Ovary (tissue), 9 donors: Measurements from ENCODE around the gene LRTM2. TPM values are rescaled to one million over a fixed set of nuclear protein-coding genes. Genes with fewer than 3 reads are reported as not detected.

Experiments used
- DNase-seq, 5 donors: peaks; one replicate each; pipeline ENCODE4 v3.0.0-alpha.2; 2019 to 2020
- H3K27ac ChIP-seq, 2 donors: fragments of 200-600 bp; one replicate each; pipeline versions ENCODE4 v1.5.1 to v1.8.0; 2019 to 2022
- H3K27me3 ChIP-seq: fragments of 200-600 bp; one replicate; pipeline ENCODE4 v1.8.0; 2022
- H3K36me3 ChIP-seq: fragments of 200-600 bp; sonication (generic); one replicate; pipeline ENCODE4 v1.5.1; 2019
- H3K4me1 ChIP-seq: one replicate; pipeline ENCODE4 v1.8.1; 2013; ENCODE audit warnings: mild to moderate bottlenecking, moderate library complexity; ENCODE audit not compliant: insufficient read depth
- H3K4me3 ChIP-seq: fragments of 200-600 bp; sonication (generic); one replicate; pipeline ENCODE4 v1.5.1; 2017
- H3K9me3 ChIP-seq, 2 donors: fragments of 200-600 bp in 1 of 2; sonication (generic) in 1 of 2; one replicate each; pipeline versions ENCODE4 v1.5.1 to v1.8.1; 2013 to 2019; ENCODE audit warnings: mild to moderate bottlenecking in 1 of 2, moderate library complexity in 1 of 2
- EP300 ChIP-seq: sonication (generic); formaldehyde crosslinking; IDR thresholded peaks from one replicate; pipeline ENCODE4 v1.6.1; 2017; ENCODE audit warnings: antibody characterized with exemption
- POLR2A ChIP-seq: fragments of 450-650 bp; IDR thresholded peaks from one replicate; pipeline ENCODE4 v1.6.1; 2017; ENCODE audit warnings: antibody characterized with exemption, mild to moderate bottlenecking, moderate library complexity
- WGBS, 3 donors: extraction: QIAGEN DNeasy Blood & Tissue Kit in 1 of 3; methylation state at CpG; one replicate each; pipeline versions ENCODE4 v1.1.5 to v1.1.7; 2013 to 2017; 5-methylcytosine and 5-hydroxymethylcytosine counted together
- intact Hi-C, 4 donors: fragments of 100-400 bp; cut with DNase I; formaldehyde crosslinking; loops; one replicate each; pipeline versions ENCODE4 v1.11.0 to v1.15.1; 2022 to 2023
- polyA plus RNA-seq, 2 donors: library from polyadenylated mRNA; stranded (reverse); fragments of 200-250 nt in 1 of 2; fragments of 350-450 nt in 1 of 2; fragmentation: Illumina TruSeq in 1 of 2; extraction: RNeasy Lipid Tissue Mini Kit (QIAGEN cat#74804) in 1 of 2; gene quantifications; one replicate each; pipeline ENCODE4 v1.2.3, GENCODE V29; 2013 to 2014
- total RNA-seq, 7 donors: library from RNA; depleted of rRNA in 2 of 7; stranded (reverse); fragments of >200 nt in 2 of 7; fragmentation: NEBNext Ultra II Directional in 3 of 7; extraction: Animal tissue kit (Norgen Biotek cat#: 25700) in 3 of 7; gene quantifications; one replicate each; pipeline versions ENCODE4 v1.1.0 to v1.2.4, GENCODE V29; 2016 to 2023
- TF ChIP-seq, protein P1 (sequence below), 3 donors: fragments of 450-650 bp in 2 of 3; fragments of 200-600 bp in 1 of 3; IDR thresholded peaks; one replicate each; pipeline versions ENCODE4 v1.5.1 to v1.8.0; 2016 to 2022; ENCODE audit warnings: antibody characterized with exemption in 3 of 3, mild to moderate bottlenecking in 1 of 3
- donor health status: DM: no; HTN: no; CAD: no; lungs with moderate emphysema.
- donor health status: DM: no; HTN: no; CAD: no.
- donor health status: Bipolar disorder and iron deficiency.
- donor health status: DM: yes; HTN: yes; CAD: no.
- donor health status: DM: no; HTN: no; CAD: no.
- donor health status: DM: yes; HTN: yes; CAD: no.

Gene LRTM2
- total and polyA plus RNA-seq, 9 donors = not detected

DNA sequence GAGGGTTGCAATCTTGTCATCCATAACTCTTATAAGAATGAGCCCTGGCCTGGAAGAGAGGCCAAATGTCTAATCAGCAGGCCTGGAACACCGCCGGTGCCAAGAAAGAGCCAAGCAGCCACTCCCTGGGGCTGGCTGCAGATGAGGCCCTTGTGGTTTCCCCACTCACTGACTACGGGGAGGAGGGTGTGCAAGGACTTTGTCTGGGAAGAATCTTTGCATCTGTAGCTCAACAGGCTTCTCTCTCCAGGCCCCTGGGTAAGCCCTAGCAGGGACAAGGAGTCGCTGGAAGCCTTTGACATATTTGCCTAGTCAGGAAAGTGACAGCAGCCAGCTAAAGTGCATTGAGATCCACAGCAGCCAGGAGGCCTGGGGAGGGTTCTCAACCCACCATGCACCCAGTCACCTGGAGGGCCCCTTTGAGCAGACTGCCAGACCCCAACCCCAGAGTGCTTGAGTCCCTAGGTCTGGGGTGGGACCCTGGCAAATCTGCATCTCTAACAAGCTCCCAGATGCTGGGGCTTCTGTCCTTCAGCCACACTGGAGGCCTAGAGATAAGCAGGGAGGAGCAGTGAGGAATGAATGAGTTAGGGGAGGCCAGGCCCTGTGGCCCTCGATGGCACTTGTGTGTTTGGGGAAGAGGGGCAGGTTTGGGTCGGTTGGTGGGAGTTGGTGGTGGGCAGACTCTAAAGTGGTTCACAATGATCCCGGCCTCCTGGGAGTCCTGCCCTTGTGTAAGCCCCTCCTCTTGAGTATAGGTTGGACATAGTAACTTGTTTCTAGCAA is 13.9 kb upstream of the LRTM2 start:
- Histone ChIP-seq H3K4me1 (no peaks in the 10 kb centered on the region), H3K4me3 (no peak overlapping the region), H3K9me3 (no peaks in the 10 kb centered on the region), H3K27me3 (no peaks in the 10 kb centered on the region), H3K27ac (no peak overlapping the region), H3K36me3 (no peaks in the 10 kb centered on the region)
- 59 to 66% (median 63%) methylated on average over 7 of the region's 7 CpGs for WGBS, 3 donors
- intact Hi-C loops = loop anchor here in 2 of 4 donors (5.0 to 10.0 kb wide), 2 partner anchors 126 to 238 kb away; no protein-coding TSS in a partner anchor
- TF ChIP-seq EP300 (no peak), POLR2A (no peak)
- TF ChIP-seq, protein P1, sequence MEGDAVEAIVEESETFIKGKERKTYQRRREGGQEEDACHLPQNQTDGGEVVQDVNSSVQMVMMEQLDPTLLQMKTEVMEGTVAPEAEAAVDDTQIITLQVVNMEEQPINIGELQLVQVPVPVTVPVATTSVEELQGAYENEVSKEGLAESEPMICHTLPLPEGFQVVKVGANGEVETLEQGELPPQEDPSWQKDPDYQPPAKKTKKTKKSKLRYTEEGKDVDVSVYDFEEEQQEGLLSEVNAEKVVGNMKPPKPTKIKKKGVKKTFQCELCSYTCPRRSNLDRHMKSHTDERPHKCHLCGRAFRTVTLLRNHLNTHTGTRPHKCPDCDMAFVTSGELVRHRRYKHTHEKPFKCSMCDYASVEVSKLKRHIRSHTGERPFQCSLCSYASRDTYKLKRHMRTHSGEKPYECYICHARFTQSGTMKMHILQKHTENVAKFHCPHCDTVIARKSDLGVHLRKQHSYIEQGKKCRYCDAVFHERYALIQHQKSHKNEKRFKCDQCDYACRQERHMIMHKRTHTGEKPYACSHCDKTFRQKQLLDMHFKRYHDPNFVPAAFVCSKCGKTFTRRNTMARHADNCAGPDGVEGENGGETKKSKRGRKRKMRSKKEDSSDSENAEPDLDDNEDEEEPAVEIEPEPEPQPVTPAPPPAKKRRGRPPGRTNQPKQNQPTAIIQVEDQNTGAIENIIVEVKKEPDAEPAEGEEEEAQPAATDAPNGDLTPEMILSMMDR (IDR thresholded peaks at IDR 0.05) = no peak
- no peak for DNase-seq

DNA sequence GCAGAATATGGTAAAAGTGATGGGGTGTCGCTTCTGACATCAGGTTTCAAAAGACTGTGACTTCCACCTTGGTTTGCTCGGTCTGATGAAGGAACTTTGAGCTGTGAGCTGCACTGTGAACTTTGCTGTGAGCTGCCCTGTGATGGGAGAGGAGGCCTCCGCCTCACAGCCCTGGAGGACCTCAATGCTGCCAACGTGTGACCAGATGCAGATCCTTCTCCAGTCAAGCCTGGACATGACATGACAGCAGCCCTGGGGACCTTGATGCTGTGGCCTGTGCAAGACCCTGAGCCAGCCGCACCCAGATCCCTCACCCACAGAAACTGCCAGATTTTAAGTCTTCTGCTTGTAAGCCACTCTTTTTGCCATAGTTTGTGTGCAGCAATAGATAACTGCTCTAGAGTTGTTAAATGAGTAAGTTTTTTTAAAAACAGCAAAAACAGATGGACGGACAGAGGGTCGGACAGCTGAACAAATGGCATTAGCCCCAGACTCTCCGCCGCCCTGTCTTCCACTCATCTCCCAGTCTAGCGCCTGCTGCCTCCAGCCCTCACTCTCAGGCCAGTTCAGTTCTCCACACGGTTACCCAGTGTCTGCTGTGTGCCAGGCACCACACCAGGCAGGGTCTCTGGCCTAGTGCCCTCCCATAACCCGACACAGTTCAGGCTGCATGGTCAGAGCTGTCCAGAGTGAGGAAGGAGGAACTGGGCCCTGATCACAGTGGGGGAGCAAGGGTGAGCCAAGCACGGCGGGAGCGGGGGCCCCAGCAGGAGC is 13.1 kb upstream of the LRTM2 start:
- intact Hi-C loops = loop anchor here in 2 of 4 donors (5.0 to 10.0 kb wide), 2 partner anchors 125 to 238 kb away; no protein-coding TSS in a partner anchor
- Histone ChIP-seq H3K4me1 (no peaks in the 10 kb centered on the region), H3K27ac (no peak overlapping the region), H3K27me3 (no peaks in the 10 kb centered on the region), H3K4me3 (no peak overlapping the region), H3K9me3 (no peaks in the 10 kb centered on the region), H3K36me3 (no peaks in the 10 kb centered on the region)
- WGBS, 3 donors = 85 to 87% (median 86%) methylated on average over 15 of the region's 15 CpGs
- TF ChIP-seq POLR2A (no peak), EP300 (no peak)
- TF ChIP-seq, protein P1 (IDR thresholded peaks at IDR 0.05) = no peak
- DNase-seq = no peak

DNA sequence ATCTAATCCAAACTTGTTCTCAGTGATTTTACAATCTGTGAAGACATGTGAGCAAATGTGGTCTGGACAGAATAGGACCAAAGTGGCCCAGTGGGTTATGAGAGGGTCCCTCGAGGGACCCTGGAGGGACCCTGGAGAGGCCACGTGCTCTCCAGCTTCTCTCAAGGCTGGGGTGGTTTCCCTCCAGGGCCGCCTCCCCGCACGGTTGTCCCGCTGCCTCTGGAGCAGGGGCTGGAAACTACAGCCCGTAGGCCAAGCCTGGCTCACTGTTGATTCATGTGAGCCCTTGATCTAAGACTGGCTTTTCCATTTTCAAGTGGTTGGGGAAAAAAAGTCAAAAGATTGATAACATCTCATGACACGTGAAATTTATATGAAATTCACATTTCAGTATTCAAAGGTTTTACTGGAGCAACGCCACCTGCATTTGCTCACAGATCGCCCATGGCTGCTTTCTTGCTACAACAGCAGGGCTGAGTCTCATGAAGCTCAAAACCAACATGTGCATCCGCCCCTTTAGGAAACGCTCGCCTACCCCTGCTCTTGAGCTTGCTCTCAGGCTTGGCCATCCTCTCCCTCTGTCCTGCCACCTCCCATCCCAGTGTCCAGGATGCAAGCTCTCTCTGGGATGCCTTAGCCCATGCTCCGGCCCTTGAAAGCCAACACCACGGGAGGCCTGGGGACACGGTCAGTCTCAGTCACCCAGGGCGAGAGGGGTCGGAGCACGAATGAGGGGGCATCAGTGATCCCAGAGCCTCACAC is 12.1 kb upstream of the LRTM2 start:
- Histone ChIP-seq H3K9me3 (no peaks in the 10 kb centered on the region), H3K27me3 (no peaks in the 10 kb centered on the region), H3K4me3 (no peak overlapping the region), H3K36me3 (no peaks in the 10 kb centered on the region), H3K27ac (no peak overlapping the region), H3K4me1 (no peaks in the 10 kb centered on the region)
- intact Hi-C loops = loop anchor here in 2 of 4 donors (5.0 to 10.0 kb wide), 2 partner anchors 124 to 237 kb away; no protein-coding TSS in a partner anchor
- WGBS, 3 donors = 81 to 86% (median 84%) methylated on average over 19 of the region's 19 CpGs
- DNase-seq = no peak
- TF ChIP-seq POLR2A (no peak), EP300 (no peak)
- TF ChIP-seq, protein P1 (IDR thresholded peaks at IDR 0.05) = no peak
